A549 treated with AZD9567 at 1 μM for 4 hours (cell line): ENCODE data around the gene HLA-B. TPM values are rescaled to one million over a fixed set of nuclear protein-coding genes. Genes with fewer than 3 reads are reported as not detected.

Experiments used
- total RNA-seq: library from RNA; stranded (reverse); fragments of 200-300 nt; extraction: Qiagen RNA extraction; gene quantifications from 5 replicates; pipeline ENCODE4 v1.2.3, GENCODE V29; 2022; ENCODE audit not compliant: insufficient read depth

The HLA-B gene
- total RNA-seq = 26.6 to 30.8 TPM (median 28.4 TPM) in 5 replicates

DNA sequence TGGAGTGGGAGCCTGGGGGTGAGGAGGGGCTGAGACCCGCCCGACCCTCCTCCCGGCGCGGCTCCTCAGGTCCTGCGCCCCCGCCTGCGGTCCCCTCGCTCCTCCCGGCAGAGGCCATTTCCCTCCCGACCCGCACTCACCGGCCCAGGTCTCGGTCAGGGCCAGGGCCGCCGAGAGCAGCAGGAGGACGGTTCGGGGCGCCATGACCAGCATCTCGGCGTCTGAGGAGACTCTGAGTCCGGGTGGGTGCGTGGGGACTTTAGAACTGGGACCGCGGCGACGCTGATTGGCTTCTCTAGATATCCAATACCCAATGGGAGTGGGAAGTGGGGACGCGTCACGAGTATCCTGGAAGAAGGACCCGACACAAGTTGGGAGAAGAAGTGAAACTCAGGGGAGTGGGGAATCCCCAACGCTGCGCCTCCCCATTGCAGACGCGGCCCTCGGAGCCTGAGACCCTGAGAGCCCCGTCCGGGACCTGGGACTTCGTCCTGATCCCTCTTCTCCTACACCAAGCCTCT, at the start of gene HLA-B:
Gene HLA-B, minus strand, starts transcription at position 234 of the 521 bp plus-strand sequence. Its CDS starts 21 bp downstream, at position 213.

DNA sequence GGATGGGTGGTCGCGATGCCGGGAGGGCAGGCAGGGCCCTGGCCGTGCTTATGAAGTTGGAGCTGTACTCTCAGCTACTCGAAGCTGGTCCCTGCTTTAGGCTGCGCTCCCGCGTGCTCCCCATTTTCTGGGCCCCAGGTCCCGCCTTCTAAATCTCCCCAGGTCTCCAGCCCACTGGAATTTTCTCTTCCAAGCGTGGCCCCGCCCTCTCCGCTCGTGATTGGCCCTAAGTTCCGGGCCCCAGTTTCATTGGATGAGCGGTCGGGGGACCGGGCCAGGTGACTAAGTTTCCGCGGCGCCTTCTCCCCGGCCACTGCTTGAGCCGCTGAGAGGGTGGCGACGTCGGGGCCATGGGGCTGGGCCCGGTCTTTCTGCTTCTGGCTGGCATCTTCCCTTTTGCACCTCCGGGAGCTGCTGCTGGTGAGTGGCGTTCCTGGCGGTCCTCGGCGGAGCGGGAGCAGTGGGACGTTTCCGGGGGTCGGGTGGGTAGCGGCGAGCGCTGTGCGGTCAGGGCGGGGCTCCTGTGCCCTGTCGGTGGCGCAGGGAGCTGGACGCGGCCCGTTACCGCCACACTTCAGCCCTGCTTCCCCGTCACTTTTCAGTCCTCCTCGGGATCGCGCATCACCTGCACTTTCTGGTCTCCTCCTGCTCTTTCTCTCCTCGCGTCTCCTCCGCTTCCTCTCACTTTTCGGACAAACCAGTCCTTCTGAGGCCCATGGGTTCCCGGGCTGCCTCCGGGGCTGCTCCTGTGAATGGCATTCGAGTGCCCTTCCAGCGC, 46.5 kb upstream of the HLA-B start, which contains the start of gene MICA:
Gene MICA, plus strand, starts transcription at position 313 of the 778 bp plus-strand sequence. Its CDS starts 38 bp downstream, at position 351.

Other genes starting within 250 kb of the HLA-B start
- not detected in 5 replicates for gene C6orf15, start 244.6 kb downstream of the HLA-B start, total RNA-seq
- gene PSORS1C1, start 242.4 kb downstream of the HLA-B start, total RNA-seq = 3.5 to 6.1 TPM (median 4.7 TPM) in 4 of 5 replicates, not detected in the other
- gene CDSN, start 236.7 kb downstream of the HLA-B start, total RNA-seq = 0.02 to 0.05 TPM (median 0.05 TPM) in 3 of 5 replicates, not detected in the others
- gene PSORS1C2, start 218.1 kb downstream of the HLA-B start, total RNA-seq = not detected in 5 replicates
- 6.7 to 9.0 TPM (median 6.9 TPM) in 5 replicates for gene CCHCR1, start 199.4 kb downstream of the HLA-B start, total RNA-seq
- gene TCF19, start 198.6 kb downstream of the HLA-B start, total RNA-seq = 11.8 to 14.9 TPM (median 14.5 TPM) in 5 replicates
- gene POU5F1, start 186.5 kb downstream of the HLA-B start, total RNA-seq = 8.0 to 13.8 TPM (median 10.5 TPM) in 5 replicates
- 42.8 to 57.6 TPM (median 53.4 TPM) in 5 replicates for gene HLA-C, start 85.1 kb downstream of the HLA-B start, total RNA-seq
- gene MICA, start 46.4 kb upstream of the HLA-B start, total RNA-seq = 30.4 to 38.8 TPM (median 31.3 TPM) in 5 replicates
- 6.3 to 10.0 TPM (median 7.2 TPM) in 5 replicates for gene MICB, start 141.0 kb upstream of the HLA-B start, total RNA-seq
- gene MCCD1, start 171.8 kb upstream of the HLA-B start, total RNA-seq = not detected in 5 replicates
- 335 to 403 TPM (median 384 TPM) in 5 replicates for gene DDX39B, start 184.8 kb upstream of the HLA-B start, total RNA-seq
- gene ATP6V1G2, start 189.4 kb upstream of the HLA-B start, total RNA-seq = 0.43 to 0.72 TPM (median 0.55 TPM) in 4 of 5 replicates, not detected in the other
- gene NFKBIL1, start 190.4 kb upstream of the HLA-B start, total RNA-seq = 10.5 to 15.8 TPM (median 11.3 TPM) in 5 replicates
- 0.07 to 0.21 TPM (median 0.08 TPM) in 3 of 5 replicates, not detected in the others for gene LTA, start 215.1 kb upstream of the HLA-B start, total RNA-seq
- gene TNF, start 218.4 kb upstream of the HLA-B start, total RNA-seq = 0.09 to 0.10 TPM (median 0.10 TPM) in 3 of 5 replicates, not detected in the others
- 0.28 to 0.37 TPM (median 0.33 TPM) in 4 of 5 replicates, not detected in the other for gene LTB, start 225.2 kb upstream of the HLA-B start, total RNA-seq
- gene LST1, start 229.1 kb upstream of the HLA-B start, total RNA-seq = 0.36 to 0.58 TPM (median 0.39 TPM) in 3 of 5 replicates, not detected in the others
- gene NCR3, start 235.8 kb upstream of the HLA-B start, total RNA-seq = not detected in 5 replicates